Measurements from ENCODE around the gene SETX. TPM values are rescaled to one million over a fixed set of nuclear protein-coding genes. Genes with fewer than 3 reads are reported as not detected.

Gene SETX
- total RNA-seq, 1 donor from 2014 or later = 19.7 TPM

GRCh38 chr9:132235894-132236661, 118.7 kb downstream of the SETX start:
- DNase-seq (peak; percentile 85), ATAC-seq (ENCODE audit: poor library complexity) (peak; percentile 38)
- intact Hi-C loops (cut with DNase I) = loop anchor here (5.0 kb wide), 2 partner anchors 64 to 474 kb away; no protein-coding TSS in a partner anchor

- intact Hi-C loops (cut with DNase I) = loop anchor here (5.0 kb wide), 2 partner anchors 63 to 473 kb away; no protein-coding TSS in a partner anchor
- no peak for ATAC-seq (ENCODE audit: poor library complexity)
- no peak for DNase-seq
Observed at GRCh38 chr9:132235125-132235524, 119.7 kb downstream of the SETX start.

DNA sequence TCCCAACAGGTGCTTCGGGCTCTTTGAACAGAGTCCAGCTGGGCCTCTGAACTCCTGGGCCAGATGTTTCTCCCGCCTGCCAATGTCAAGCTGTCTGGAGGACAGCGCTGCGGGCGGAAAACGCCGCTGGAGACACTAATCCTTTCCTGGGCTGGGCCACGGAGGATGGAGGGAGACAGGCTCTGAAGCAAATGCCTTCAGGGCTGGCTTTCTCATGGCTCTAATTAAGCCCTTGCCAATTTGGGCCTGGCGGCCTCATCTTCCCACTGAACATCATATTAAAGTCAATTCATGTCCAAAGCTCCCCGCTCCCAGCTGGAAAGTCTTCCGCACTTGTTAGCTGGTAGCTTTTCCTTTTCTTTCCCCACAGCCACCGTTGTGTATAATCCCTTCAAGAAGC, 120.3 kb downstream of the SETX start:
- DNase-seq = no peak
- intact Hi-C loops (cut with DNase I) = no loop called here

GRCh38 chr9:132233138-132233537, 121.6 kb downstream of the SETX start:
- intact Hi-C loops (cut with DNase I) = no loop called here
- ATAC-seq (ENCODE audit: poor library complexity) (no peak), DNase-seq (no peak)

More for the DNA sequence above, 120.3 kb downstream of the SETX start:
- ATAC-seq (ENCODE audit: poor library complexity) = no peak

GRCh38 chr9:132232522-132232921, 122.3 kb downstream of the SETX start:
- DNase-seq (no peak), ATAC-seq (ENCODE audit: poor library complexity) (no peak)
- intact Hi-C loops (cut with DNase I) = no loop called here

DNA sequence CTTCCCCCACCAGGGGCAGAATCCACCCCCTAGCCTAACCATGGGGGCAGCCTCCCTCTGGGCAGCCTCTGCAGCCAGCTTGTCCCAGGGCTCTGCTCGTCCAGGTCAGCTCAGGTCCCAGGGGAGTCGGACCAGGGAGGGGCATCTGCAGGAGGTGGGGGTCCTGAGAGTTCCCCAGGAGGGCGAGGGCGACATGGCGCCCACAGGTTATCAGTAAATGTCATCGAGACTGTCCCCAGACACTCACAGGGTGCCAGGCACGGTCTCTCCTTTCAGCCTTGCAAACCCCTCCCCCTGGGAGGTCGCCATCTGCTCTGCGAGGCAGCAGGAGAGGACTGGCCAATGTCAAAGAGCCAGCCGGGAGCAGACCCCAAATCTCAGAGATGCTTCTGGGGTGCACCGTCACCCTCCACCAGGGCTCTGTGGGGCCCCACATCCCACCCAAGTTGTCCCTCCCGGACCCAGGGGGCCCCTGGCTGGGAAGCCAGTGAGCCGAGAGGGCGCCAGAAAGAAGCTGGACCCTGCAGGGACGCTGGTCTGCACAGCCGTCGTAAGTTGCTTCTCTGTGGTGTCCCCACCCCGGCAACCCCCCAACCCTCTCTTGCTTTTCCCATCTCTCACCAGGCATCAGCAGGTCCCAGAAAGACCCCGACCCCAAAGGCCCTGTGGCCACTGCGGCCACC, 123.6 kb downstream of the SETX start:
- no peak for DNase-seq
- ATAC-seq (ENCODE audit: poor library complexity) = no peak
- intact Hi-C loops (cut with DNase I) = no loop called here

- DNase-seq = no peak
- ATAC-seq (ENCODE audit: poor library complexity) = no peak
- intact Hi-C loops (cut with DNase I) = no loop called here
Observed at GRCh38 chr9:132230605-132231004, 124.2 kb downstream of the SETX start.

GRCh38 chr9:132228062-132228461, 126.7 kb downstream of the SETX start:
- ATAC-seq (ENCODE audit: poor library complexity) (no peak), DNase-seq (no peak)
- intact Hi-C loops (cut with DNase I) = no loop called here

- DNase-seq (no peak), ATAC-seq (ENCODE audit: poor library complexity) (no peak)
- intact Hi-C loops (cut with DNase I) = no loop called here
Observed at GRCh38 chr9:132226571-132227430, 128.0 kb downstream of the SETX start.

- intact Hi-C loops (cut with DNase I) = no loop called here
- no peak for ATAC-seq (ENCODE audit: poor library complexity)
- no peak for DNase-seq
Observed at GRCh38 chr9:132224645-132225044, 130.1 kb downstream of the SETX start.

GRCh38 chr9:132221941-132222340, 132.8 kb downstream of the SETX start:
- ATAC-seq (ENCODE audit: poor library complexity) (no peak), DNase-seq (no peak)
- intact Hi-C loops (cut with DNase I) = no loop called here

DNA sequence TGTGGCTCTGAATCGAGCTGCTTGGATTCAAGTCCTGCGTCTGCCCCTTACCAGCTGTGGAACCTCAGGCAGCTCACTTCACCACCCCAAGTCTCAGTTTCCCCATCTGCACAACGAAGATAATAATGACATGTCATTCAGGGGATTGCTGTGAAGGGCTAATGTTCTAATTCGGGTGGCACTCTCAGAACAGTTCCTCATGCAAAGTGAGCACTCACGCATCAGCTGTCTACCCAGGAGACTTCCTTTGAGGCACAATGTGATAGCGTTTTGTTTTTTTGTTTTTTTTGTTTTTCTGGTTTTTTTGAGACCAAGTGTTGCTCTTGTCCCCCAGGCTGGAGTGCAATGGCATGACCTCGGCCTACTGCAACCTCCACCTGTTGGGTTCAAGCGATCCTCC, 136.6 kb downstream of the SETX start:
- no peak for DNase-seq
- intact Hi-C loops (cut with DNase I) = no loop called here
- no peak for ATAC-seq (ENCODE audit: poor library complexity)

GRCh38 chr9:132216861-132217619, 137.7 kb downstream of the SETX start:
- intact Hi-C loops (cut with DNase I) = no loop called here
- no peak for ATAC-seq (ENCODE audit: poor library complexity)
- DNase-seq = no peak

DNA sequence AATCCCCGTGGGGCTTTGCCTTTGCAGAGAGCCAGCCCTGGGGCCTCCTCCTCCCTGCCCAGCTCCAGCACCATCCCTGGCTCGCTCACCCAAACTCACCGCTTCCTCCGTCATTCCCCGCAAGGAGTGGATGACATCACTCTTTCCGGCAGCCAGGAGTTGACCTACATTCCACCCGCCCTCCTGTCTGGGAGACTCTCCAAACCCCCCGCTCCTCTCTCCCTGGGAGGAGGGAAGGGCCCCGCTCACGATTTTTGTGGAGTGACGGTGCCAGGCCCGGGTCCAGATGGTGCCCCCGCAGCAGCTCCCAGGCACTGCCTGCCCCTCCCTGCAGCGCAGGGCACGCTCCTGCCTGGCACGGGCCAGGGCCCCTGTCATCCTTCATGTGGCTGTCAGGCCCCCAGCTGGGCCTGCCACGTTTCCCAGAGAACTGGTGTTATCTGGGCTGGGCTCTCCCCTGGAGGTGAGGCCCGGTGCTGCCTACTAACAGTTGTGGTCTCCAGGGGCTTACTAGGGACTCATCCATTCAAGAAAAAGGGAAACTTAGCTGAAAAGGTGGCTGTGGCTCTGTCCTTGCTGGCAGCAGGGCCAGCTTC, 140.7 kb downstream of the SETX start:
- peak; percentile 78 for DNase-seq
- peak; percentile 97 for ATAC-seq (ENCODE audit: poor library complexity)
- intact Hi-C loops (cut with DNase I) = no loop called here

DNA sequence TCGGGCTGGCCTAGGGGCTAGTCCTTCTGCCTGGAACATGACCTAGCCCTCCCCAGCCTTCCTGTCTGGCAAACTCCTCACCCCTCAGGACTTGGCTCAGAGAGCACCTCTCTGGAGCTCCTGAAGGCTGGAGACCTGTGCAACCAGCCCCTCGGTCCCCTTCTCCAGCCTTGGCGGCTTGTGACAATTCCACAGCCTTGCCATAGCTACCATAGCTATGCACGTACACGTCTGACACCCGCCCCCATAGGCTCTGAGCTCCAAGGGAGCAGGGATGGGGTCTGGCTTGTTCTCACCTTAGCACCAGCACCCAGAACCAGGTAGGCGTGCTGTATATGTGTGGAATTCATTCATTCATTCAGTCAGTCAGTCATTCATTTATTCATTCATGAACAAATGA, 143.2 kb downstream of the SETX start:
- ATAC-seq (ENCODE audit: poor library complexity) (no peak), DNase-seq (no peak)
- intact Hi-C loops (cut with DNase I) = no loop called here

Data from Right ventricle myocardium superior (tissue), 1 donor.